Osteocyte (in vitro differentiated cells): Measurements from ENCODE around the gene TXNDC9. TPM values are rescaled to one million over a fixed set of nuclear protein-coding genes. Genes with fewer than 3 reads are reported as not detected.
"Not testable (repeated sequence)": the region's sequence is repeated elsewhere in the genome, so short reads cannot be mapped to it uniquely, and the experiment has no call there.

ENCODE experiments used
- DNase-seq: peaks from one replicate; pipeline ENCODE4 v3.0.0; 2021; ENCODE audit warnings: mixed read lengths; ENCODE audit not compliant: unreplicated experiment; ENCODE audit errors: extremely low spot score
- H3K27ac Mint-ChIP-seq: one replicate; pipeline ENCODE4 v1.8.0; 2021; ENCODE audit warnings: mild to moderate bottlenecking, mixed read lengths; ENCODE audit not compliant: unreplicated experiment
- H3K27me3 Mint-ChIP-seq: one replicate; pipeline ENCODE4 v1.8.0; 2021; ENCODE audit warnings: mixed read lengths; ENCODE audit not compliant: unreplicated experiment
- H3K36me3 Mint-ChIP-seq: one replicate; pipeline ENCODE4 v1.8.0; 2021; ENCODE audit warnings: mixed read lengths; ENCODE audit not compliant: unreplicated experiment
- H3K4me1 Mint-ChIP-seq: one replicate; pipeline ENCODE4 v1.8.0; 2021; ENCODE audit warnings: mixed read lengths; ENCODE audit not compliant: unreplicated experiment
- H3K4me3 Mint-ChIP-seq: one replicate; pipeline ENCODE4 v1.8.0; 2021; ENCODE audit warnings: mild to moderate bottlenecking, moderate library complexity, mixed read lengths; ENCODE audit not compliant: unreplicated experiment
- H3K9me3 Mint-ChIP-seq: one replicate; pipeline ENCODE4 v1.8.0; 2021; ENCODE audit warnings: mixed read lengths; ENCODE audit not compliant: unreplicated experiment
- CTCF ChIP-seq: fragments of 200-600 bp; sonication (generic); IDR thresholded peaks from 2 replicates; pipeline ENCODE4 v1.5.0; 2021; ENCODE audit warnings: antibody characterized with exemption, mild to moderate bottlenecking, moderate library complexity
- total RNA-seq: library from RNA; stranded (reverse); gene quantifications from 2 replicates; pipeline ENCODE4 v1.2.1, GENCODE V29; 2021

Gene TXNDC9
- total RNA-seq, 1 donor from 2014 or later = 29.3 TPM

DNA sequence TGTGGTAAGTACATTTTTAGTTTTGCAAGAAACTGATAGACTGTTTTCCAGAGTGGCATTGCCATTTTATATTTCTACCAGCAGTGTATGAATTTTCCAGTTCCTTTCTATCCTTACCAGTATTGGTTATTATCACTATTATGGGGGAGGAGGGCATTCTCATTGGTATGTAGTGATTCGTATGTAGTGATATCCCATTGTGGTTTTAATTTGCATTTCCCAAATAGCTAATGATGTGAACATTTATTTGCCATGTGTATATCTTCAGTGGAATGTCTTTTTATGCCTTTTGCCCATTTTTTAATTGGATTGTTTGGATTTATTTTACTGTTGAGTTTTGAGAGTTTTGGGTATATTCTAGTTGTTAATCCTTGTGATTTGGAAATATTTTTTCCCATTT is 17.9 kb upstream of the TXNDC9 start:
- no peaks in the 10 kb centered on the region for H3K9me3 Mint-ChIP-seq
- no peaks in the 10 kb centered on the region for H3K36me3 Mint-ChIP-seq
- TF ChIP-seq CTCF = no peak
- no peaks in the 10 kb centered on the region for H3K27me3 Mint-ChIP-seq
- H3K4me3 Mint-ChIP-seq = no peak overlapping the region
- H3K4me1 Mint-ChIP-seq = peaks cover 3% of the 10 kb centered on the region
- DNase-seq = no peak
- peak overlapping the region; percentile 15 for H3K27ac Mint-ChIP-seq

DNA sequence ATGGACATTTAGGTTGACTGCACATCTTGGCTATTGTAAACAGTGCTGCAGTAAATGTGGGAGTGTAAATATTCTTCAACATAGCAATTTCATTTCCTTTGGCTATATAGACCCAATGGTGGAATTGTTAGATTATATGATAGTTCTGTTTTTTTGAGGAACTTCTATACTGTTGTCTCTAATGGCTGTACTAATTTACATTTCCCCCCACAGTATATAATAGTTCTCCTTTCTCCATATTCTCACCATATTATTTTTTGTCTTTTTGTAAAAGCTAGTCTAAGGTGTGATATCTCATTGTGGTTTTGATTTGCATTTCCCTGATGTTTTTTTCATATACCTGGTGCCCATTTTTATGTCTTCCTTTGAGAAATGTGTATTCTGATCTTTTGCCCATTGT is 14.1 kb upstream of the TXNDC9 start:
- no peak for TF ChIP-seq CTCF
- DNase-seq = no peak
- no peaks in the 10 kb centered on the region for H3K36me3 Mint-ChIP-seq
- H3K4me1 Mint-ChIP-seq = peaks cover 3% of the 10 kb centered on the region
- no peak overlapping the region for H3K4me3 Mint-ChIP-seq
- no peak overlapping the region for H3K27ac Mint-ChIP-seq
- no peaks in the 10 kb centered on the region for H3K27me3 Mint-ChIP-seq
- H3K9me3 Mint-ChIP-seq = no peaks in the 10 kb centered on the region

DNA sequence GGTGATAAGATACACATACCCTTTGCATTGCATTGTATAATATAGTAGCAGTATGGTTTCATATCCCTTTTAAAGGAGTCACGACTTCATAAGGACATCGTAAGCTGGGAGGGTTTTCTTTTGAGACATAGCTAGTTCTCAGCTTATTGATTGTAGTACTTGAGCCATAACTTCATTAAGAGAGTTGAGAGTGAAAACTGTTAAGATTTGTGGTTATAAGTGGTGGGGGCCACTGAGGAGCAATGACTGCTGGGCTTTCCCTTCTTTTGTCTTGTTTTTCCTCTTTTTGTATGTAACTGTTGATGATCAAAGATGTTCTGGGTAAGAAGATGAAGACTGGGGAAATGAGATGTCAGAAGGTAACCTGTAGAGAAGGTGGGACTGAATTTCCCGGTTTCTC is 12.0 kb upstream of the TXNDC9 start:
- TF ChIP-seq CTCF = no peak
- no peaks in the 10 kb centered on the region for H3K9me3 Mint-ChIP-seq
- H3K4me1 Mint-ChIP-seq = no peaks in the 10 kb centered on the region
- no peak overlapping the region for H3K4me3 Mint-ChIP-seq
- H3K27me3 Mint-ChIP-seq = no peaks in the 10 kb centered on the region
- H3K27ac Mint-ChIP-seq = no peak overlapping the region
- H3K36me3 Mint-ChIP-seq = no peaks in the 10 kb centered on the region
- DNase-seq = no peak

DNA sequence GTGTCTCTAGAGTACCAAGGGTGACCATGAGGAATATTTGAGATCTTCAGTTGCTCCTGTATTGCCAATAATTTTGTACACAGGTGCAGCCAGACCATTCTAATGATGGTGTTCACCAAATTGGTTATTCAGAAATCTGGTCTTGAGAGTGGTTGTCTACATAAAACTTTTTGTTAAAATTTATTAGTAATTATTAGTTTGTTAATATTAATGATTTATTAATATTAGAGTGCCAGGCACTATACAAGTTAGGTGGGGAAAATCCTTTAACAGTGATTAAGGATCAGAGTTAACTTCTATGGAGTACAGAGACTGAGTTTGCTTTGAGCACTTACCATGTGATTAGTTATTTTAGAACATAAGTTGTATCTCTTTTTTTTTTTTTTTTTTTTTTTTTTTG is 10.1 kb upstream of the TXNDC9 start:
- Mint-ChIP-seq H3K36me3 (no peaks in the 10 kb centered on the region), H3K27ac (no peak overlapping the region), H3K4me3 (no peak overlapping the region), H3K4me1 (peaks cover 2% of the 10 kb centered on the region), H3K9me3 (no peaks in the 10 kb centered on the region), H3K27me3 (no peaks in the 10 kb centered on the region)
- no peak for DNase-seq
- TF ChIP-seq CTCF = no peak

- not testable (repeated sequence) for H3K4me1 Mint-ChIP-seq, H3K4me3 Mint-ChIP-seq, DNase-seq, H3K36me3 Mint-ChIP-seq, H3K27me3 Mint-ChIP-seq, H3K9me3 Mint-ChIP-seq, H3K27ac Mint-ChIP-seq
Observed at GRCh38 chr2:99345446-99345845, 9.3 kb upstream of the TXNDC9 start.

GRCh38 chr2:99342536-99342935 is 6.4 kb upstream of the TXNDC9 start:
- no peak for TF ChIP-seq CTCF
- Mint-ChIP-seq H3K27me3 (no peaks in the 10 kb centered on the region), H3K36me3 (no peaks in the 10 kb centered on the region), H3K4me1 (peaks cover 14% of the 10 kb centered on the region), H3K9me3 (no peaks in the 10 kb centered on the region), H3K27ac (no peak overlapping the region), H3K4me3 (no peak overlapping the region)
- no peak for DNase-seq
